Measurements from ENCODE around the gene PIGN. TPM values are rescaled to one million over a fixed set of nuclear protein-coding genes. Genes with fewer than 3 reads are reported as not detected.
"Not testable (repeated sequence)": the region's sequence is repeated elsewhere in the genome, so short reads cannot be mapped to it uniquely, and the experiment has no call there.

PIGN gene
- polyA plus RNA-seq, 1 experiment: 33.7 TPM

- ChIA-PET POLR2A (no interaction called here), CTCF (interaction anchor here (2.1 kb wide), 1 partner anchor 464 kb away, joined by 6 read pairs; no protein-coding TSS in a partner anchor)
- TF ChIP-seq, protein P1, sequence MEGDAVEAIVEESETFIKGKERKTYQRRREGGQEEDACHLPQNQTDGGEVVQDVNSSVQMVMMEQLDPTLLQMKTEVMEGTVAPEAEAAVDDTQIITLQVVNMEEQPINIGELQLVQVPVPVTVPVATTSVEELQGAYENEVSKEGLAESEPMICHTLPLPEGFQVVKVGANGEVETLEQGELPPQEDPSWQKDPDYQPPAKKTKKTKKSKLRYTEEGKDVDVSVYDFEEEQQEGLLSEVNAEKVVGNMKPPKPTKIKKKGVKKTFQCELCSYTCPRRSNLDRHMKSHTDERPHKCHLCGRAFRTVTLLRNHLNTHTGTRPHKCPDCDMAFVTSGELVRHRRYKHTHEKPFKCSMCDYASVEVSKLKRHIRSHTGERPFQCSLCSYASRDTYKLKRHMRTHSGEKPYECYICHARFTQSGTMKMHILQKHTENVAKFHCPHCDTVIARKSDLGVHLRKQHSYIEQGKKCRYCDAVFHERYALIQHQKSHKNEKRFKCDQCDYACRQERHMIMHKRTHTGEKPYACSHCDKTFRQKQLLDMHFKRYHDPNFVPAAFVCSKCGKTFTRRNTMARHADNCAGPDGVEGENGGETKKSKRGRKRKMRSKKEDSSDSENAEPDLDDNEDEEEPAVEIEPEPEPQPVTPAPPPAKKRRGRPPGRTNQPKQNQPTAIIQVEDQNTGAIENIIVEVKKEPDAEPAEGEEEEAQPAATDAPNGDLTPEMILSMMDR (IDR thresholded peaks at IDR 0.05; ENCODE audit: low read depth, low read length): no peak
- H3K27ac ChIP-seq (ENCODE audit: low read depth, low read length): no peak overlapping the region
- H3K4me3 ChIP-seq (ENCODE audit: low read depth, low read length): no peak overlapping the region
- no peaks in the 10 kb centered on the region for H3K27me3 ChIP-seq (ENCODE audit: control insufficient read depth, insufficient read depth, low read length)
- peaks cover 7% of the 10 kb centered on the region for H3K9me3 ChIP-seq (ENCODE audit: control insufficient read depth, insufficient read depth, low read length)
- DNase-seq (ENCODE audit: low read depth, low spot score): no peak
Observed at GRCh38 chr18:62045316-62045715, 141.5 kb downstream of the PIGN start.

- CTCF ChIA-PET: interaction anchor here (2.1 kb wide), 1 partner anchor 463 kb away, joined by 6 read pairs; no protein-coding TSS in a partner anchor
- POLR2A ChIA-PET: no interaction called here
- no peak overlapping the region for H3K4me3 ChIP-seq (ENCODE audit: low read depth, low read length)
- no peaks in the 10 kb centered on the region for H3K27me3 ChIP-seq (ENCODE audit: control insufficient read depth, insufficient read depth, low read length)
- DNase-seq (ENCODE audit: low read depth, low spot score): no peak
- no peak overlapping the region for H3K27ac ChIP-seq (ENCODE audit: low read depth, low read length)
- H3K9me3 ChIP-seq (ENCODE audit: control insufficient read depth, insufficient read depth, low read length): peaks cover 7% of the 10 kb centered on the region
- TF ChIP-seq, protein P1 (IDR thresholded peaks at IDR 0.05; ENCODE audit: low read depth, low read length): no peak
Observed at GRCh38 chr18:62044490-62045000, 142.3 kb downstream of the PIGN start.

- no peak for DNase-seq (ENCODE audit: low read depth, low spot score)
- POLR2A ChIA-PET: no interaction called here
- Histone ChIP-seq H3K4me3 (ENCODE audit: low read depth, low read length) (no peak overlapping the region), H3K9me3 (ENCODE audit: control insufficient read depth, insufficient read depth, low read length) (no peaks in the 10 kb centered on the region; the same call in none of the 2 replicates), H3K27ac (ENCODE audit: low read depth, low read length) (no peak overlapping the region), H3K27me3 (ENCODE audit: control insufficient read depth, insufficient read depth, low read length) (no peaks in the 10 kb centered on the region)
- CTCF ChIA-PET: interaction anchor here (1.0 to 1.3 kb wide), 3 partner anchors 20 to 136 kb away, joined by 3 to 4 read pairs (median 4); no protein-coding TSS in a partner anchor
- TF ChIP-seq, protein P1 (IDR thresholded peaks at IDR 0.05; ENCODE audit: low read depth, low read length): 0 out of 2 replicates have a peak, but pooled peaks have one; percentile 7
Observed at GRCh38 chr18:62037989-62038778, 148.7 kb downstream of the PIGN start.

DNA sequence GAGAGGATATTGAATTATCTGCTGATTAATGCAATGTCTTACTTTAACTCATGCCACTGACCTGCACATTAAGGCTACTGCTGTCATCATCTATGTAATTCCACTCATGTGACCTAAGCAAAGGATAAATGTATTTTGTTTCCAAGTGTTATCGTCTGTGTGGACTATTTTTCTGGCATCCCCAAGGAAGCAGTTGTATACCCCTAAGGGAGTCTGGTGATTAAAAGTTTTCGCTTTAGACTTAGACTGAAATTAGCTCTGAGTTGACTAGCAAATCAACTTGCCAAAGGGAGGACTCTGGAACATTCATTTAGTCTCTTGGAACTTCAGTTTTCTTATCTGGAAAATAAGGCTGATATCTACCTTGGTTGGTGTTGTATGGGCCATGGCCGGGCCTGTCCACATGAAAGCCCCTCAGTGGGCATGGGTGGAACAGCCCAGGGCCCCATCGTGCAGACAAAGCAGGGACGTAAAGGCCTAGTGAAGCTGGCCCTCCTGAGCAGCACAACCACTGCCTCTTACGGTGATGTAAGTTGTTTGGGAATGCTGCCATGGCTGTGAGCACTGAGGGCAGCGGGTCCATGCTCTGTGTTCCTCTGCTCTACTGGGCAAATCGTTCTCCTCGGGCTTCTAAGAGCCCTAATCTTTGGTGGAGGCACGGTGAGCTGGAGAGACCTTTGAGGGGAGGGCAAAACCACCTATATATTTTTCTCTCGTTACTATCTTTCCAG, 149.7 kb downstream of the PIGN start:
- ChIA-PET CTCF (interaction anchor here (0.9 to 1.4 kb wide), 2 partner anchors 456 to 485 kb away, joined by 3 read pairs; no protein-coding TSS in a partner anchor), POLR2A (no interaction called here)
- DNase-seq (ENCODE audit: low read depth, low spot score): no peak
- no peaks in the 10 kb centered on the region for H3K27me3 ChIP-seq (ENCODE audit: control insufficient read depth, insufficient read depth, low read length)
- no peaks in the 10 kb centered on the region; the same call in none of the 2 replicates for H3K9me3 ChIP-seq (ENCODE audit: control insufficient read depth, insufficient read depth, low read length)
- no peak overlapping the region for H3K27ac ChIP-seq (ENCODE audit: low read depth, low read length)
- no peak overlapping the region for H3K4me3 ChIP-seq (ENCODE audit: low read depth, low read length)
- TF ChIP-seq, protein P1 (IDR thresholded peaks at IDR 0.05; ENCODE audit: low read depth, low read length): no peak

DNA sequence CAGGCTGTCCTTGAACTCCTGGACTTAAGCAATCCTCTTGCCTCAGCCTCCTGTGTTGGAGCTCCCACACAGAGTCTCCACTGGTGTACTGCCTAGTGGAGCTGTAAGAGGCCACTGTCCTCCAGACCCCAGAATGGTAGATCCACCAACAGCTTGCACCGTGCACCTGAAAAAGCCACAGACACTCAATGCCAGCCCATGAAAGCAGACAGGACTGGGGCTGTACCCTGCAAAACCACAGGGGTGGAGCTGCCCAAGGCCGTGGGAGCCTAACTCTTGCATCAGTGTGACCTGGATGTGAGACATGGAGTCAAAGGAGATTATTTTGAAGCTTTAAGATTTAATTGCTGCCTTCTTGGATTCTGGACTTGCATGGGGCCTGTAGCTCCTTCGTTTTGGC, 152.6 kb downstream of the PIGN start:
- H3K27me3 ChIP-seq (ENCODE audit: control insufficient read depth, insufficient read depth, low read length); POLR2A ChIA-PET; DNase-seq (ENCODE audit: low read depth, low spot score); H3K27ac ChIP-seq (ENCODE audit: low read depth, low read length); CTCF ChIA-PET; H3K9me3 ChIP-seq (ENCODE audit: control insufficient read depth, insufficient read depth, low read length); H3K4me3 ChIP-seq (ENCODE audit: low read depth, low read length): not testable (repeated sequence)

Data from AG04450 (cell line).